GM12878 (cell line): ENCODE measurements around the gene E2F7. TPM values are rescaled to one million over a fixed set of nuclear protein-coding genes. Genes with fewer than 3 reads are reported as not detected.

Experiments
- ATAC-seq: fragments of 200-7000 bp; cut with Tn5 transposase; 3 replicates; pipeline ENCODE4 v1.9.1; 2020; ENCODE audit warnings: mild to moderate bottlenecking, moderate library complexity
- BruUV-seq: library from RNA; stranded (reverse); fragments of 400-500 nt; replicated peaks from 2 replicates; lab custom pipeline; 2021; lab: Mats Ljungman, UMichigan
- CTCF ChIA-PET: fragments of 300-600 bp; sonication (Branson Sonifier 250); formaldehyde crosslinking; extraction: SDS; loops from one replicate; lab custom pipeline; 2021; ENCODE audit warnings: inconsistent platforms; lab: Yijun Ruan, JAX
- POLR2A ChIA-PET: fragments of 350-600 bp; formaldehyde crosslinking; extraction: SDS; loops from one replicate; lab custom pipeline; 2021; ENCODE audit warnings: inconsistent platforms; lab: Charles Lee
- RAD21 ChIA-PET: fragments of 300-600 bp; sonication (Branson Sonifier 250); formaldehyde crosslinking; loops from one replicate; lab custom pipeline; 2023; ENCODE audit warnings: antibody characterized with exemption; ENCODE audit not compliant: unreplicated experiment; lab: Charles Lee
- SMC1A ChIA-PET: fragments of 300-600 bp; sonication (Branson Sonifier 250); formaldehyde crosslinking; loops from one replicate; lab custom pipeline; 2023; ENCODE audit not compliant: unreplicated experiment, uncharacterized antibody; lab: Charles Lee
- DNase-seq: peaks from one replicate; pipeline ENCODE4 v3.0.0-alpha.2; 2011; ENCODE audit warnings: low read depth, low spot score
- FAIRE-seq: peaks from 3 replicates; lab custom pipeline; 2011; peaks lifted over from hg19 to GRCh38; lab: Jason Lieb, UNC
- H2AFZ ChIP-seq: 2 replicates; pipeline ENCODE4 v1.6.0; 2011; ENCODE audit warnings: low read depth, low read length, control low read depth; ENCODE audit not compliant: control insufficient read depth
- H3K27ac ChIP-seq: 2 replicates; pipeline ENCODE4 v1.5.1; 2011; ENCODE audit warnings: control low read depth; ENCODE audit not compliant: control insufficient read depth, insufficient read depth
- H3K27me3 ChIP-seq, 2 experiments: replicated peaks in 1 of 2; 2 replicates each; pipeline versions ENCODE4 v1.6.0 to v1.6.1; 2011; ENCODE audit warnings: low read length in 1 of 2; ENCODE audit not compliant: control insufficient read depth in 2 of 2, insufficient read depth in 2 of 2
- H3K36me3 ChIP-seq, 2 experiments: 2 replicates each; pipeline ENCODE4 v1.5.1; 2011; ENCODE audit warnings: low read length in 1 of 2; ENCODE audit not compliant: control insufficient read depth in 2 of 2, insufficient read depth in 2 of 2
- H3K4me1 ChIP-seq: 2 replicates; pipeline ENCODE4 v1.6.1; 2011; ENCODE audit warnings: mild to moderate bottlenecking, low read length, moderate library complexity, mixed read lengths; ENCODE audit not compliant: control insufficient read depth, insufficient read depth
- H3K4me2 ChIP-seq: 2 replicates; pipeline ENCODE4 v1.6.0; 2011; ENCODE audit warnings: control low read depth; ENCODE audit not compliant: control insufficient read depth, insufficient read depth
- H3K4me3 ChIP-seq: fragments of 200-600 bp; sonication (generic); 2 replicates; pipeline ENCODE4 v1.5.1; 2016
- H3K79me2 ChIP-seq: 2 replicates; pipeline ENCODE4 v1.6.0; 2011; ENCODE audit warnings: low read length; ENCODE audit not compliant: control insufficient read depth, insufficient read depth
- H3K9ac ChIP-seq: 2 replicates; pipeline ENCODE4 v1.8.0; 2011; ENCODE audit warnings: low read length, control low read depth, mixed read lengths; ENCODE audit not compliant: control insufficient read depth, insufficient read depth
- H3K9me3 ChIP-seq: replicated peaks from 3 replicates; pipeline ENCODE4 v1.5.1; 2011; ENCODE audit warnings: mild to moderate bottlenecking, low read length; ENCODE audit not compliant: control insufficient read depth, insufficient read depth
- H4K20me1 ChIP-seq: 2 replicates; pipeline ENCODE4 v1.6.0; 2011; ENCODE audit not compliant: control insufficient read depth, insufficient read depth
- BHLHE40 ChIP-seq, 2 experiments: fragments of 450-650 bp in 1 of 2; IDR thresholded peaks; 2 replicates each; pipeline ENCODE4 v1.6.1; 2011 to 2017; ENCODE audit warnings: low read depth in 2 of 2, borderline replicate concordance in 1 of 2, improper control_type of control experiment in 1 of 2, low read length in 1 of 2, mild to moderate bottlenecking in 1 of 2
- HDGF ChIP-seq: fragments of 450-650 bp; IDR thresholded peaks from 2 replicates; pipeline ENCODE4 v1.6.1; 2016; ENCODE audit warnings: antibody characterized with exemption
- KLF5 ChIP-seq: fragments of 450-650 bp; IDR thresholded peaks from 2 replicates; pipeline ENCODE4 v1.6.1; 2014; ENCODE audit warnings: mild to moderate bottlenecking; ENCODE audit not compliant: partially characterized antibody
- MXI1 ChIP-seq: fragments of 150-350 bp; IDR thresholded peaks from 2 replicates; pipeline ENCODE4 v1.6.1; 2011; ENCODE audit warnings: low read depth, mild to moderate bottlenecking, inconsistent platforms, low read length, improper control_type of control experiment
- RAD21 ChIP-seq: IDR thresholded peaks from 2 replicates; pipeline ENCODE4 v1.6.1; 2011; ENCODE audit warnings: mild to moderate bottlenecking, low read depth, low read length, moderate library complexity; ENCODE audit not compliant: insufficient read depth
- SRF ChIP-seq, 2 experiments: IDR thresholded peaks; 2 replicates each; pipeline ENCODE4 v1.6.1; 2011; ENCODE audit warnings: low read depth in 2 of 2, low read length in 2 of 2, mild to moderate bottlenecking in 1 of 2, moderate library complexity in 1 of 2
- STAT3 ChIP-seq: IDR thresholded peaks from 2 replicates; pipeline ENCODE4 v1.6.1; 2011; ENCODE audit warnings: low read depth, low read length, improper control_type of control experiment
- TCF3 ChIP-seq: IDR thresholded peaks from 2 replicates; pipeline ENCODE4 v1.6.1; 2012; ENCODE audit warnings: low read depth, mild to moderate bottlenecking, low read length, borderline replicate concordance; ENCODE audit not compliant: insufficient read depth
- USF1 ChIP-seq: IDR thresholded peaks from 2 replicates; pipeline ENCODE4 v1.6.1; 2011; ENCODE audit warnings: borderline replicate concordance, low read depth, mild to moderate bottlenecking, moderate library complexity, mixed read lengths, low read length; ENCODE audit not compliant: insufficient read depth; ENCODE audit errors: extremely low read length
- ZNF274 ChIP-seq: IDR thresholded peaks from one replicate; pipeline ENCODE4 v1.8.0; 2011; ENCODE audit not compliant: insufficient read length, insufficient read depth
- ZNF384 ChIP-seq: IDR thresholded peaks from 2 replicates; pipeline ENCODE4 v1.6.1; 2012; ENCODE audit warnings: low read depth, mild to moderate bottlenecking, low read length, improper control_type of control experiment, borderline replicate concordance
- WGBS: methylation state at CpG from one replicate; pipeline ENCODE4 v1.1.6; 2016; ENCODE audit warnings: low lambda C conversion rate; ENCODE audit not compliant: insufficient replicate concordance, insufficient coverage; ENCODE audit errors: missing lambda C conversion rate; 5-methylcytosine and 5-hydroxymethylcytosine counted together
- in situ Hi-C: fragments of 300-500 bp; cut with MboI; formaldehyde crosslinking; loops from 9 replicates; pipeline ENCODE4 v1.14.3; 2018; ENCODE audit warnings: mixed read lengths
- intact Hi-C: fragments of 100-400 bp; cut with micrococcal nuclease; formaldehyde crosslinking; loops from one replicate; pipeline ENCODE4 v1.14.2; 2022; ENCODE audit not compliant: unreplicated experiment
- polyA plus RNA-seq, 11 experiments: library from polyadenylated mRNA; depleted of rRNA in 4 of 11; unstranded in 6 of 11; stranded (reverse) in 5 of 11; fragments of >200 nt; fragmentation: Nextera tagmentation in 4 of 11; fragmentation: Illumina TruSeq in 1 of 11; extraction: Ambion mirVana in 4 of 11; extraction: Trizol in 1 of 11; gene quantifications; 1 replicate in 1 of 11; 2 replicates in 10 of 11; pipeline versions ENCODE4 v1.2.1 to v1.2.3, GENCODE V29; 2011 to 2016; ENCODE audit warnings: inconsistent platforms in 2 of 11, missing spikeins in 2 of 11, low read depth in 1 of 11
- total RNA-seq, 4 experiments: library from RNA; depleted of rRNA in 3 of 4; stranded (reverse); fragments of >200 nt in 3 of 4; fragmentation: Illumina TruSeq in 1 of 4; extraction: Trizol in 1 of 4; gene quantifications; 2 replicates each; pipeline versions ENCODE4 v1.2.1 to v1.2.3, GENCODE V29; 2013 to 2021
- TF ChIP-seq, protein P1 (sequence below), 3 experiments: IDR thresholded peaks in 2 of 3; conservative IDR thresholded peaks in 1 of 3; 2 replicates each; pipeline ENCODE4 v1.5.1; 2011; ENCODE audit warnings: low read depth in 3 of 3, low read length in 3 of 3, mild to moderate bottlenecking in 3 of 3, control low read depth in 2 of 3, moderate library complexity in 2 of 3, inconsistent platforms in 1 of 3, mixed read lengths in 1 of 3; ENCODE audit not compliant: control insufficient read depth in 2 of 3, insufficient read depth in 1 of 3; ENCODE audit errors: extremely low read depth in 1 of 3

E2F7 gene
- total and polyA plus RNA-seq, 10 of the 15 experiments (the other 5 are each of a cell fraction or from before 2014, with no cell fraction given): 5.6 to 32.1 (median 19.9) TPM

DNA sequence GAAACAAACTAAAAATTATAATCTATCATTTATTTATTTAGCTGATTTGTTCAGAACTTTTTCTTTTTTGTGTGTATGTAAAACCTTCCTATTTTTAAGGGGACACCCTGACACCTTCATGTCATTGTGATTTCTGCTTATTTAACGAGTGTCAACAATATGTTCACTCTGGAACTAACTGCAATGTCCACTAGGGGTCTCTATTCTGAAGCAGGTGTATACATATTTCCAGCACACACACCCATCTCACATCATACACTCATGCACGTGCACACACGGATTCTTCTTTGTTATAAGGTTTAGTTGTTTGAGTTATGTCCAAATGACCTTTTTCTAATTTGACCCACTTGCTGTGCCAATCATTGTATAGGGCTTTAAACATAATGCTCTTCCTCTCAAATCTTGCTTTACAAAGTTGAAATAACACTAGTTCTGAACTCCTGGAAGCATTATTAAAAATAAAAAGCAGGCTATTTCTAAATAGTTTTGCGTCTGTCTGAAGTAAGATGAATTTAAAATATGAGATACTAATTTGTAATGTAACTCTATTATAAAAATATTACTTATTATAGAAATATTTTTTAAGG, 15.5 kb downstream of the E2F7 start (continued):
- TF ChIP-seq STAT3 (no peak), BHLHE40 (IDR thresholded peaks at IDR 0.05; ENCODE audit: borderline replicate concordance in 1 of 2, low read depth in 2 of 2, low read length in 1 of 2) (peak; percentile 95 to 97), TCF3 (no peak), RAD21 (peak; percentile 86), MXI1 (0 out of 2 replicates have a peak, but pooled peaks have one; percentile 40)
- TF ChIP-seq, protein P1, sequence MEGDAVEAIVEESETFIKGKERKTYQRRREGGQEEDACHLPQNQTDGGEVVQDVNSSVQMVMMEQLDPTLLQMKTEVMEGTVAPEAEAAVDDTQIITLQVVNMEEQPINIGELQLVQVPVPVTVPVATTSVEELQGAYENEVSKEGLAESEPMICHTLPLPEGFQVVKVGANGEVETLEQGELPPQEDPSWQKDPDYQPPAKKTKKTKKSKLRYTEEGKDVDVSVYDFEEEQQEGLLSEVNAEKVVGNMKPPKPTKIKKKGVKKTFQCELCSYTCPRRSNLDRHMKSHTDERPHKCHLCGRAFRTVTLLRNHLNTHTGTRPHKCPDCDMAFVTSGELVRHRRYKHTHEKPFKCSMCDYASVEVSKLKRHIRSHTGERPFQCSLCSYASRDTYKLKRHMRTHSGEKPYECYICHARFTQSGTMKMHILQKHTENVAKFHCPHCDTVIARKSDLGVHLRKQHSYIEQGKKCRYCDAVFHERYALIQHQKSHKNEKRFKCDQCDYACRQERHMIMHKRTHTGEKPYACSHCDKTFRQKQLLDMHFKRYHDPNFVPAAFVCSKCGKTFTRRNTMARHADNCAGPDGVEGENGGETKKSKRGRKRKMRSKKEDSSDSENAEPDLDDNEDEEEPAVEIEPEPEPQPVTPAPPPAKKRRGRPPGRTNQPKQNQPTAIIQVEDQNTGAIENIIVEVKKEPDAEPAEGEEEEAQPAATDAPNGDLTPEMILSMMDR (IDR thresholded peaks at IDR 0.05 in 2 of 3, conservative IDR thresholded peaks at IDR 0.05 in 1 of 3; ENCODE audit: control insufficient read depth in 2 of 3, extremely low read depth in 1 of 3, insufficient read depth in 1 of 3, low read depth in 3 of 3, low read length in 3 of 3): peak; percentile 71 to 86 (median 74)

DNA sequence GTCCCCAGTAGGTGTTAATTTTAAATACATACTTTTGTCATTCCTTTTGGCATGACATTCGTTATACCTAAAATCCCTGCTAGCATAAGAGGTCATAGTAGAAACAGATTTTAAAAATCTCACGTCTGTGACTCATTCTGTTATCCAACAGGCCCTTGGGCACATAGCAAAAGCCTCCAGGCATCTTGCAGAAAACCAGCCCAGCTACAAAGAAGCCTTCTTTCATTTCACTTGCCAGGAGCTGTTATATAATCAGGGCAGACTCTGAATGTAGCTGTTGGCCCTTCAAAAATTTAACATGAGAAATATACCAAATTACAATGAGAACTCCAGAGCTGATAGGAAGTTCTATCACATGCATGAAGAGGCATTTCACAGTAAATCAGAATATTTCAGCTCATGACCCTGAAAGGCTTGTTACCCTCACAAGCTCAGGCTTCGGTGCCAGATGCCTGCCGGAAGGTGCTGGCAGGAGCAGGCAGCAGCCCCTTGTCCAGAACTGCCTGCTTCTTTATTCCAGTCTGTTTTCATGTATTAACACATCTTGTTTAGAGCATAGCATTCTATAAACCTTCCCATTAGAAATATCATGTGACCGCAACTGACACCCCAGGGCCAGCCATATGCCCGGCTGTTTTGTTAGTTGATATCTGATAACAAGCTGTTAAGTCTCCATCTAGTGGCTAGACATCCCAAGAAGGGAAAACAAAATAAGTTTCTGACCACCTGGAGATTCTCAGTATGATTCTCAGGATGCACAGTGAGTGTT, 17.8 kb downstream of the E2F7 start:
- ATAC-seq: no peak
- no peaks in the 10 kb centered on the region for H4K20me1 ChIP-seq
- CTCF ChIA-PET: interaction anchor here (0.7 to 1.9 kb wide), 12 partner anchors 9 to 769 kb away, joined by 3 to 12 read pairs (median 4); no protein-coding TSS in a partner anchor
- SMC1A ChIA-PET: interaction anchor here (0.6 to 2.2 kb wide), 3 partner anchors 11 to 233 kb away, joined by 3 to 11 read pairs (median 3); no protein-coding TSS in a partner anchor
- H3K9me3 ChIP-seq: no peaks in the 10 kb centered on the region
- no peak for TF ChIP-seq SRF (IDR thresholded peaks at IDR 0.05; ENCODE audit: low read depth in 2 of 2, low read length in 2 of 2)
- TF ChIP-seq ZNF274: no peak
- no peak for TF ChIP-seq USF1
- TF ChIP-seq KLF5: no peak
- no peak for TF ChIP-seq ZNF384
- no peak for TF ChIP-seq HDGF
- POLR2A ChIA-PET: interaction anchor here (0.6 kb wide), 1 partner anchor 308 kb away, joined by 3 read pairs; no protein-coding TSS in a partner anchor
- in situ Hi-C loops (loop anchor here (5.0 kb wide), 1 partner anchor 640 kb away; no protein-coding TSS in a partner anchor), intact Hi-C loops (loop anchor here (10.0 kb wide), 2 partner anchors 637 to 877 kb away; no protein-coding TSS in a partner anchor)
- peaks cover 10 to 24% of the 10 kb centered on the region in 2 experiments for H3K36me3 ChIP-seq
- no peak overlapping the region for H3K4me2 ChIP-seq
- no peak overlapping the region for H3K9ac ChIP-seq
- H3K27ac ChIP-seq: no peak overlapping the region
- DNase-seq: no peak
- RAD21 ChIA-PET: interaction anchor here (1.8 kb wide), 1 partner anchor 13 kb away, joined by 8 read pairs; no protein-coding TSS in a partner anchor
- H3K27me3 ChIP-seq: no peaks in the 10 kb centered on the region
- 100% methylated on average over 6 of the region's 6 CpGs for WGBS
- BruUV-seq: no TSS peak
- peaks cover 16% of the 10 kb centered on the region for H3K4me1 ChIP-seq
- no peak overlapping the region for H3K4me3 ChIP-seq
- H3K79me2 ChIP-seq: no peaks in the 10 kb centered on the region
- no peak for FAIRE-seq
- H2AFZ ChIP-seq: no peak overlapping the region
